SK-N-SH treated with all-trans-retinoic acid at 6 μM for 48 hours (cell line): Measurements from ENCODE around the gene RPL39L.

Source experiments
- ATAC-seq: fragments of 200-7000 bp; cut with Tn5 transposase; 3 replicates; pipeline ENCODE4 v1.9.1; 2020; ENCODE audit warnings: mild to moderate bottlenecking, moderate library complexity
- ARNTL ChIP-seq: fragments of 450-650 bp; formaldehyde crosslinking; IDR thresholded peaks from 2 replicates; pipeline ENCODE4 v1.5.0; 2020; ENCODE audit warnings: low read depth, mild to moderate bottlenecking, moderate library complexity, borderline replicate concordance
- BACH2 ChIP-seq: fragments of 250-450 bp; sonication (Bioruptor Pico); IDR thresholded peaks from 2 replicates; pipeline ENCODE4 v1.9.0; 2021; ENCODE audit warnings: mild to moderate bottlenecking, borderline replicate concordance
- CREB5 ChIP-seq: fragments of 250-450 bp; sonication (Bioruptor Pico); IDR thresholded peaks from 2 replicates; pipeline ENCODE4 v1.5.1; 2020; ENCODE audit warnings: low read depth, mild to moderate bottlenecking, moderate library complexity
- CSDC2 ChIP-seq: fragments of 250-450 bp; sonication (Bioruptor Pico); IDR thresholded peaks from 2 replicates; pipeline ENCODE4 v1.5.0; 2020; ENCODE audit warnings: mild to moderate bottlenecking, moderate library complexity
- CSRNP3 ChIP-seq: fragments of 250-450 bp; sonication (Bioruptor Pico); IDR thresholded peaks from 2 replicates; pipeline ENCODE4 v1.5.1; 2021; ENCODE audit warnings: mild to moderate bottlenecking, moderate library complexity
- ESRRG ChIP-seq: fragments of 250-450 bp; sonication (Bioruptor Pico); IDR thresholded peaks from 2 replicates; pipeline ENCODE4 v1.6.1; 2021; ENCODE audit warnings: mild to moderate bottlenecking
- ISL1 ChIP-seq: fragments of 250-450 bp; sonication (Bioruptor Pico); IDR thresholded peaks from 2 replicates; pipeline ENCODE4 v2.1.2; 2022; ENCODE audit warnings: mild to moderate bottlenecking, moderate library complexity
- OSR1 ChIP-seq: fragments of 250-450 bp; sonication (Bioruptor Pico); IDR thresholded peaks from 2 replicates; pipeline ENCODE4 v1.8.0; 2022; ENCODE audit warnings: moderate library complexity, mild to moderate bottlenecking, inconsistent platforms
- PATZ1 ChIP-seq: fragments of 250-450 bp; sonication (Bioruptor Pico); IDR thresholded peaks from 2 replicates; pipeline ENCODE4 v1.8.0; 2020; ENCODE audit warnings: mild to moderate bottlenecking, moderate library complexity, borderline replicate concordance
- PPARA ChIP-seq: fragments of 250-450 bp; sonication (Bioruptor Pico); IDR thresholded peaks from 2 replicates; pipeline ENCODE4 v1.5.0; 2020; ENCODE audit warnings: mild to moderate bottlenecking, borderline replicate concordance
- RARB ChIP-seq: fragments of 250-450 bp; sonication (Bioruptor Pico); IDR thresholded peaks from 2 replicates; pipeline ENCODE4 v1.8.0; 2021; ENCODE audit warnings: mild to moderate bottlenecking, moderate library complexity
- SNAI2 ChIP-seq: fragments of 250-450 bp; sonication (Bioruptor Pico); IDR thresholded peaks from 2 replicates; pipeline ENCODE4 v1.5.0; 2020; ENCODE audit warnings: mild to moderate bottlenecking, moderate library complexity
- TCF4 ChIP-seq: fragments of 250-450 bp; sonication (Bioruptor Pico); IDR thresholded peaks from 2 replicates; pipeline ENCODE4 v1.8.0; 2021; ENCODE audit warnings: mild to moderate bottlenecking, moderate library complexity, borderline replicate concordance
- TOX ChIP-seq: fragments of 250-450 bp; sonication (Bioruptor Pico); IDR thresholded peaks from 2 replicates; pipeline ENCODE4 v1.8.0; 2021; ENCODE audit warnings: mild to moderate bottlenecking, moderate library complexity, borderline replicate concordance
- TSHZ2 ChIP-seq: fragments of 250-450 bp; sonication (Bioruptor Pico); IDR thresholded peaks from 2 replicates; pipeline ENCODE4 v1.5.0; 2020; ENCODE audit warnings: mild to moderate bottlenecking, moderate library complexity
- ZC3H10 ChIP-seq: fragments of 250-450 bp; sonication (Bioruptor Pico); IDR thresholded peaks from 2 replicates; pipeline ENCODE4 v1.5.1; 2021; ENCODE audit warnings: mild to moderate bottlenecking, moderate library complexity
- ZFP3 ChIP-seq: fragments of 250-450 bp; sonication (Bioruptor Pico); IDR thresholded peaks from 2 replicates; pipeline ENCODE4 v1.5.0; 2020; ENCODE audit warnings: mild to moderate bottlenecking, moderate library complexity
- ZFP30 ChIP-seq: fragments of 450-650 bp; formaldehyde crosslinking; IDR thresholded peaks from 2 replicates; pipeline ENCODE4 v1.5.0; 2022; ENCODE audit warnings: mild to moderate bottlenecking, moderate library complexity
- ZNF565 ChIP-seq: fragments of 450-650 bp; formaldehyde crosslinking; conservative IDR thresholded peaks from 2 replicates; pipeline ENCODE4 v1.5.0; 2020; ENCODE audit warnings: low read depth, mild to moderate bottlenecking, moderate library complexity
- ZNF70 ChIP-seq: fragments of 450-650 bp; formaldehyde crosslinking; IDR thresholded peaks from 2 replicates; pipeline ENCODE4 v1.5.0; 2020; ENCODE audit warnings: mild to moderate bottlenecking, moderate library complexity
- ZNF8 ChIP-seq: fragments of 450-650 bp; formaldehyde crosslinking; IDR thresholded peaks from 2 replicates; pipeline ENCODE4 v1.5.0; 2020; ENCODE audit warnings: mild to moderate bottlenecking, moderate library complexity

RPL39L gene

GRCh38 chr3:187085933-187086332, 53.4 kb downstream of the RPL39L start (continued):
- TF ChIP-seq ZNF70 (CRISPR knock-in tag): no peak

DNA sequence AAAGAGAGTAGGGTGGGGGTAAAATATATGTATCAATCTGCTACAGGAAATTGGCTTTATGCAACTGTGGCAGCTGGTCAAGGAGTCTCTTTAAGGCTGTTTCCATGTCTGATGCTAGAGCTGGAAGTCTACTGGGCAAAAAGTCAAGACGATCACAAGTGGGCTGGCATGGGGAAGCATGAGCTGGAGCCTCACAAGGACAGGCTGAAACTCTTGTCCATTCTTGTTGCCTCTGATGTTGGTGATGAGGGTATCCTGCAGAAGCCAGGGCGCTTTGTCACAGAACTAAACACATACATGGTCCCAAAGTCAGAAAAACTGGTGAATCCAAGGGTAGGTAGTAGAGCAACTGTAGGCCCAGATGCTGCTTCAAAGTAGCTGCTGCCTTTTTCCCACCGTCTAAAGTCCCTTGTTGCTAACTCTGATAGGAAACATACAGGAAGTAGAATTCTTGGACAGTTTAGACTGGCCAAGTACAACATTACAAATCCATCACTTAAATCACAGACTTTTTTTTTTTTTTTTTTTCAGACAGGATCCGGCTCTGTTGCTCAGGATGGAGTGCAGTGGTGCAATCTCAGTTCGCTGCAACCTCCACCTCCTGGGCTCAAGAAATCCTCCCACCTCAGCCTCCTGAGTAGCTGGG, 54.2 kb downstream of the RPL39L start:
- no peak for ATAC-seq
- TF ChIP-seq TSHZ2 (no peak), PATZ1 (no peak), SNAI2 (CRISPR knock-in tag) (no peak), ESRRG (CRISPR knock-in tag) (no peak), ZFP30 (no peak), ZNF8 (CRISPR knock-in tag) (no peak), ISL1 (CRISPR knock-in tag) (no peak), ZNF70 (CRISPR knock-in tag) (no peak), PPARA (CRISPR knock-in tag) (no peak), ZC3H10 (CRISPR knock-in tag) (no peak), RARB (CRISPR knock-in tag) (no peak), CSRNP3 (no peak), CSDC2 (CRISPR knock-in tag) (no peak), TCF4 (no peak), ZNF565 (CRISPR knock-in tag) (no peak), ZFP3 (CRISPR knock-in tag) (no peak), ARNTL (CRISPR knock-in tag) (no peak), OSR1 (no peak), BACH2 (CRISPR knock-in tag) (no peak)

GRCh38 chr3:187084580-187084979, 54.7 kb downstream of the RPL39L start:
- TF ChIP-seq OSR1 (no peak), TOX (CRISPR knock-in tag) (no peak), ISL1 (CRISPR knock-in tag) (no peak), ZNF8 (CRISPR knock-in tag) (no peak), CREB5 (no peak), PATZ1 (no peak), RARB (CRISPR knock-in tag) (no peak), TSHZ2 (no peak), PPARA (CRISPR knock-in tag) (no peak)
- no peak for ATAC-seq
